NCI-H2171 treated with DMSO at 0.1 percent for 48 hours (cell line): ENCODE measurements around the gene CCDC183.
"Not testable (repeated sequence)": the region's sequence is repeated elsewhere in the genome, so short reads cannot be mapped to it uniquely, and the experiment has no call there.

Experiments
- DNase-seq: peaks from one replicate; lab custom pipeline; 2025; lab: John Stamatoyannopoulos, UW

CCDC183 gene

DNA sequence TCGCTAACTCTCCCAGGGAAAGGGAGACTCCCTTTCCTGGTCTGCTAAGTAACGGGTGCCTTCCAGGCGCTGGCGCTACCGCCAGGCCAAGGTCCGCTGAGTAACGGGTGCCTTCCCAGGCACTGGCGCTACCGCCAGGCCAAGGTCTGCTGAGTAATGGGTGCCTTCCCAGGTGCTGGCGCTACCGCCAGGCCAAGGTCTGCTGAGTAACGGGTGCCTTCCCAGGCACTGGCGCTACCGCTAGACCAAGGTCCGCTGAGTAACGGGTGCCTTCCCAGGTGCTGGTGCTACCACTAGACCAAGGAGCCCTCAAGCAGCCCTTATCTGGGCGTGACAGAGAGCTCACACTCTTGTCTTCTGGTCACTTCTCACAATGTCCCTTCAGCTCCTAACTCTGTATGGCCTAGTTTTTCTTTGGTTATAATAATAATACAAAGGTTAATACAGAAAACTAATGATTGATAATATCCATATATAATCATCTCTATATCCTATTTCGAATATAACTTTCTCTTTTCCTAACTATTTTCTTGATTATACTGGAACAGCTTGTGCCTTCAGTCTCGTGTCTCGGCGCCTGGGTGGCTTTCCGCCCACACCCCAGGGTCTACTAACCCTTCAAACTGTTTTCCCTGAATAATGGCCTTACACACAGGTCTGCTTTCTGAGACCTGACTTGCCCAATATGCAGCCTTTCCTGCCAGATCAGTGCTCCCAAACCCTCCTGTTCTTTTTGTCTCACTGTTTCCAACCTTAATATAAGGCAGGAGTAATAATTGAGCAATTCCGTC, 10.4 kb upstream of the CCDC183 start:
- not testable (repeated sequence) for DNase-seq

DNA sequence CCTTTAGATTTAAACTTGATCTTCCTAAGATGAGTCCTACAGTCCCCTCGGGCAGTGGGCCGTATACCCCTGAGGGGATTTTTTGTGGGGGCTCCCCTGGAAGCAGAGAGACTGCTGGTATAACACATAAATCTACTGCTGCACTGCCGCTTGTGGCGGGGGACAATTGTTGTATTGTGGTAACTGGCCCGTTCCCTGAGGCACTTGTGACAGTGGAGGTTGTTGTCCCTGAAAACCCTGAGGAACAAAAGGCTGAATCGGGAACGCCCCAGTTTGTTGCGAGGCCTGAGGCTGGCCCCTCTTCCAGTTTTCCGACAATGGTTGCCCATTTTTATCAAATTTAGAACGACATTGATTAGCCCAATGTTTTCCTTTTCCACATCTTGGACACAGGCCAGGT, 9.7 kb upstream of the CCDC183 start:
- DNase-seq, result no peak

DNA sequence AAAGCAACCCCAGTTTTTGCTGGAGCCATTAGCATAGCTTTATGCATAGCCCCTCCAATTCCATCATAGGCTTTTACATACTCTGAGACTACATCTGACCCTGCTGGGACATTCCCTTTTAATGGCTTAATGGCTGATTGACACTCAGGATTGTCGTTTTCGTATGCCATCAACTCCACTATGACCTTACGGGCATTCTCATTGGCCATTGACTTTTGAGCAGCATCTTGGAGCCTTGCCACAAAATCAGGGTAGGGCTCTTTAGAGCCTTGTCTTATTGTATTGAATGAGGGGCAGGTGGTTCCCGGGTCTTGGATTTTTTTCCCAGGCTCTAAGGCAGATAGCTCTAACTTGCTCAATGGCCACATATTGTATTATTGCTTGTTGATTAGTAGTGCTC, 9.2 kb upstream of the CCDC183 start:
- DNase-seq, result not testable (repeated sequence)

- DNase-seq, result peak; percentile 86
Measured at GRCh38 chr9:136787690-136788400, 8.3 kb upstream of the CCDC183 start.

- not testable (repeated sequence) for DNase-seq
Measured at GRCh38 chr9:136788644-136789522, 7.3 kb upstream of the CCDC183 start.

DNA sequence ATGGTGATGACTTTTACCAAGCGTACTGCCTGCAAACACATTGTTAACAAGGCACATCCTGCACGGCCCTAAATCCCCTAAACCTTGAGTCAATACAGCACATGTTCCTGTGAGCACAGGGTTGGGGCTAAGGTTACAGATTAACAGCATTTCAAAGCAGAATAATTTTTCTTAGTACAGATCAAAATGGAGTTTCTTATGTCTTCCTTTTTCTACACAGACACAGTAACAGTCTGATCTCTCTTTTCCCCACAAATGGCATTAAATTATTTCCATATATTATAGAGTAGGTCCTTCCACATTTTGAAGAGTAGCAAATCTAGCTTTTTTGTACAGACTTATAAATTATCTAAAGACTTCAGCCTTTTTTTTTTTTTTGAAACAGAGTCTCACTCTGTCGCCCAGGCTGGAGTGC, 6.6 kb upstream of the CCDC183 start:
- DNase-seq, result no peak

GRCh38 chr9:136790640-136791515, 5.3 kb upstream of the CCDC183 start, which contains the start of gene TMEM141:
Gene TMEM141, plus strand, starts transcription at chr9:136791344. Its CDS starts 27 bp downstream, at chr9:136791371.
- DNase-seq, result peak; percentile 100

DNA sequence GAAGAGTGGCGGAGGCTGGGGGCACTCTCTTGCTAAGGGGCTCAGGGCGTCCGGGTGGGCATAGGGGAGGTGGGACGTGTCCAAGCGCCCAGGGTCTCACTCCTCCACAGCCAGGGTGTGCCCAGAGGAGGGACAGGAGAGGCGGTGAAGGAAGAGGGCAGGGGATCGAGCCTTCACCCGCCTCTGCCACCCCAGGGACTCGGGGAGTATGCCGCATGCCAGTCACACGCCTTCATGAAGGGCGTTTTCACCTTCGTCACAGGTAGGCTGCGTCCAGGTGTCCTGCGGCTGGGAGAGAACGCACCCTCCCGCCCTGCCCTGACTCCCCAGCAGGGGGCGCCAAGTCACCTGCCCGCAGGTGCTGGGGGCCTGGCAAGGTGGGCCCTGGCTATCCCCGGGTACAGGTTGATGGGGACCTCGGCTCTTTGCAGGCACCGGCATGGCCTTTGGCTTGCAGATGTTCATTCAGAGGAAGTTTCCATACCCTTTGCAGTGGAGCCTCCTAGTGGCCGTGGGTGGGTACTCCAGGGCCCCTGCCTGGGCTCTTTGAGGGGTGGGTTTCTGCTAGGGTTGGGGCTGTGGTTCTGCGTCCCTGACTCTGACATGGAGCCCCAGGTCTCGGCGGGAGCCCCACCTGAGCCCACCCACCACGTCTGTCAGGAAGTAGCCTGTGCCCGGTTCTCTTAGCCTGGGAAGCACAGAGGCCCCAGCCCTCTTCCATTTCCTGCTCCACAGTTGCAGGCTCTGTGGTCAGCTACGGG, 4.4 kb upstream of the CCDC183 start:
- DNase-seq, result peak; percentile 69

- no peak for DNase-seq
Measured at GRCh38 chr9:136792321-136793085, 3.6 kb upstream of the CCDC183 start.

GRCh38 chr9:136793086-136793946, 2.8 kb upstream of the CCDC183 start:
- no peak for DNase-seq

GRCh38 chr9:136794281-136794999, 1.7 kb upstream of the CCDC183 start:
- no peak for DNase-seq

DNA sequence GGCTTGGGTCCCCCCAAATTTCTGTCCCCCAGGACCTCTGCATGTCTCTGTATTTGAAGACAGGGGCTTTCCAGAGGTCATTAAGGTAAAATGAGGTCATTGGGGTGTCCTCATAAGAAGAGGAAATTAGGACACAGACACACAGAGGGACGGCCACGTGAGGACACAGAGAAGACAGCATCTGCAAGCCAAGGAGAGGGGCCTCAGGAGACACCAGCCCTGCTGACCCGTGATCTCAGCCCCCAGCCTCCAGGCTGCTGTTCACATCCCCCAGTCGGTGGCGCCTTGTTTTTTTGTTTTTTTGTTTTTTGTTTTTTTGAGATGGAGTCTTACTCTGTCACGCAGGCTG, 1.2 kb upstream of the CCDC183 start:
- DNase-seq, result no peak

GRCh38 chr9:136796775-136797347, 723 bp downstream of the CCDC183 start:
- peak; percentile 53 for DNase-seq

DNA sequence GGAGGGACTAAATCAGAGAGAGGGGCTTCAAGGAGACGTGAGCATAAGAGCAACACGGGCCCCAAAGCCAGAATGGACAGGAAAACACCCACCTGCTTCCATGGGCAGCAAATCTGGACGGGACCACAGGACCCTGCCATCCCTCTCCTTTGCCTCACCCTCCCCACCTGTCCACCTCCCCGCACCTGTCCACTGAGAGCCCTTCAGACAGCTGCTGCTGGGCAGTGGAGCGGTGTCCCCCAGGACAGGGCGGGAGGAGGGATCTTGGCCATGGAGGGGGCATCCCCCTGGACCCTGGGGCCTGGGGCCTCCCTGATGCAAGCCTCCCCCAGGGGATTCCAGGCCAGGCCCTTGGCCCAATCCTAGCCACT, 2.6 kb downstream of the CCDC183 start:
- no peak for DNase-seq

DNA sequence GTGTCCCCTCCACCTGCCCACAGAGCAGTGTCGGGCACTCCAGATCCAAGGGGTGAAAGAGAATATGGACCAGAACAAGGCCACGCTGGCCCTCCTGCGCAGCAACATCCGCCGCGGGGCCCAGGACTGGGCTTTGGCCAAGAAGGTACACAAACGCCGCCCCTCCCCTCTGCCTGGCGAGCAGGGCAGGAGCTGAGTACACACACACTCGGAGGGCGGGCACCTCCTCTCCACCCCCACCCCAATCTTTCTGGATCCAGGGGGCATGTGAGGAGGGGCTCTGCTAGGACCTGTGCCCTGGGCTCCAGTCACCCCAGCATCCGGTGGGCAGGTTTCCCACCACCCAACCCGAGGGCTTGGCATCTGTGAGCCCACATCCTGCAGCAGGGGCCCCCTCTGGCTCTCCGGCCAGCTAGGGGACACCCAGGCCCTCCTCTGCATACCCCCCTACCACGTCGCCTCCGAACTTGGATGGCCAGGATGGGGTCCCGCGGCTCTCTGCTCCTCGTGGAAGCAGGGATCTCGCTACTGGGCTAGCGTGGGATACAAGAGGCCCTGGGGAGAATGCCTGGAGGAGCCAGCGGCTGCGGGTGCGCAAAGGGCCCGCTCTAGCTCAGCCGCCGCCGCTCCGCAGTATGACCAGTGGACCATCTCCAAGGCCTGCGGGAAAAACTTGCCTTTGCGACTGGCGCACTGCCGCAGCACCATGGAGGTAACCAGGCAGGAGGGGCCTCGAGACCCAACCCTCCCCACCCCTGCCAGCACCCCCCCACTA, 3.1 kb downstream of the CCDC183 start:
- no peak for DNase-seq

DNA sequence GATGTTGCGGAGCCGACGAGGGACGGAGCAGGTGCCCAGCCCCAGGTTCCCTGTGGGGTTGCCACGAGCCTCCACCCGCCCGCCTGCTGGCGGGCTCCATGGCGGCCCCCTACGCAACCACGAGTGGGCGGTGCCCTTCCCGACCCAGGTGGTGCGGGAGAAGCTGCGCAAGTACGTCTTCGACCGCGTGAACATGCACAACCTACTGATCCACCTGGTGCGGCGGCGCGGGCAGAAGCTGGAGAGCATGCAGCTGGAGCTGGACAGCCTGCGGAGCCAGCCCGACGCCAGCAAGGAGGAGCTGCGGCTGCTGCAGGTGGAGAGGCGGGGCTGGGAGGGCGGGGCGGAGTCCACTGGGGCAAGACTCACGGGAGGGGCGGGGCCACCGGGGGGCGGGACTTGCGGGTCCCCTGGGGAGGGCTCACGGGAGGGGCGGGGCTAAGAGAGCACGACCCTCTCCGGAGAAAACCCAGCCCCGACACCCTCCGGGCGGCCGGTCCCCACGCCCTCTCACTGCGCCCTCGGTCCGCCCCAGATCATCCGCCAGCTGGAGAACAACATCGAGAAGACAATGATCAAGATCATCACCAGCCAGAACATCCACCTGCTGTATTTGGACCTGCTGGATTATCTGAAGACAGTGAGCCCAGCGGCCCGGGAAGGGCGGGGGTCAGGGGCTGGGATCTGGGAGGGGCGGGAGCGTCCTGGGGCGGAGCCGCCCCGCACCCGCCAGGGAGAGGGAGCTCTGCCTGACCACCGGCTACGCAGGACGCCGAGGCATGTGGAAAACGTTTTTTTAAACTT, 3.9 kb downstream of the CCDC183 start:
- peak; percentile 96 for DNase-seq
